ENCODE results near the gene KCNK2. TPM values are rescaled to one million over a fixed set of nuclear protein-coding genes. Genes with fewer than 3 reads are reported as not detected.

The KCNK2 gene
- total and polyA plus RNA-seq, 2 donors from 2014 or later = 1.4 TPM; not detected in 1

- H3K36me3 ChIP-seq (ENCODE audit: control insufficient read depth in 2 of 3, insufficient read depth in 3 of 3, low read length in 3 of 3) = no peaks in the 10 kb centered on the region
- no peak overlapping the region for H3K9ac ChIP-seq (ENCODE audit: low read length in 3 of 3)
- H3K27ac ChIP-seq (ENCODE audit: low read depth in 2 of 2, low read length in 2 of 2) = no peak overlapping the region
- H3K27me3 ChIP-seq (ENCODE audit: control insufficient read depth, insufficient read depth, low read length) = no peaks in the 10 kb centered on the region
- H3K4me3 ChIP-seq (ENCODE audit: low read length in 3 of 3) = no peak overlapping the region
- DNase-seq = no peak
- no peaks in the 10 kb centered on the region for H3K9me3 ChIP-seq (ENCODE audit: control insufficient read depth in 2 of 3, insufficient read depth in 1 of 3, low read length in 3 of 3)
- TF ChIP-seq, protein P1, sequence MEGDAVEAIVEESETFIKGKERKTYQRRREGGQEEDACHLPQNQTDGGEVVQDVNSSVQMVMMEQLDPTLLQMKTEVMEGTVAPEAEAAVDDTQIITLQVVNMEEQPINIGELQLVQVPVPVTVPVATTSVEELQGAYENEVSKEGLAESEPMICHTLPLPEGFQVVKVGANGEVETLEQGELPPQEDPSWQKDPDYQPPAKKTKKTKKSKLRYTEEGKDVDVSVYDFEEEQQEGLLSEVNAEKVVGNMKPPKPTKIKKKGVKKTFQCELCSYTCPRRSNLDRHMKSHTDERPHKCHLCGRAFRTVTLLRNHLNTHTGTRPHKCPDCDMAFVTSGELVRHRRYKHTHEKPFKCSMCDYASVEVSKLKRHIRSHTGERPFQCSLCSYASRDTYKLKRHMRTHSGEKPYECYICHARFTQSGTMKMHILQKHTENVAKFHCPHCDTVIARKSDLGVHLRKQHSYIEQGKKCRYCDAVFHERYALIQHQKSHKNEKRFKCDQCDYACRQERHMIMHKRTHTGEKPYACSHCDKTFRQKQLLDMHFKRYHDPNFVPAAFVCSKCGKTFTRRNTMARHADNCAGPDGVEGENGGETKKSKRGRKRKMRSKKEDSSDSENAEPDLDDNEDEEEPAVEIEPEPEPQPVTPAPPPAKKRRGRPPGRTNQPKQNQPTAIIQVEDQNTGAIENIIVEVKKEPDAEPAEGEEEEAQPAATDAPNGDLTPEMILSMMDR (IDR thresholded peaks at IDR 0.05; ENCODE audit: borderline replicate concordance, extremely low read depth, insufficient read depth) = no peak
- H3K4me1 ChIP-seq (ENCODE audit: control insufficient read depth in 2 of 3, insufficient read depth in 2 of 3, low read depth in 1 of 3, low read length in 3 of 3) = no peaks in the 10 kb centered on the region
- intact Hi-C loops (cut with DNase I) = no loop called here
- FAIRE-seq = no peak
These were observed 39.1 kb upstream of the KCNK2 start for GRCh38 chr1:215043401-215043800.

DNA sequence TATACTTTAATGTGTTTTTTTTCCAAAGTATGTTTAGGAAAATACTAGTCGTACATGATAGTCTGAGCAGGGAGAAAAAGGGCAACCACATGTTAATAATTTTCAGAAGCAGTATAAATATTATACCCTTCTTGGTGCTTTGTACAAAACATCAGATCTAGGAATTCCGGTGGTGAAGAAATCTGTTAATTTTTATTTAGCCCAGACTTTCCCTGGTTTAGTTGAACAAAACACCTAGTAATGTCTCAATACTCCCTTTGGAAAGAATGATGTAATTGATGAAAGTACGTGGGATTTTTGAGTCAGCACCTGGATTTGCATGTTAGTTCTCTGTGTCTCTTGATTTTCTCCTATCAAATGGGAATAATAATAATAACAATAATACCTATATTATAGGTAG lies 38.4 kb upstream of the KCNK2 start:
- H3K27me3 ChIP-seq (ENCODE audit: control insufficient read depth, insufficient read depth, low read length) = no peaks in the 10 kb centered on the region
- H3K27ac ChIP-seq (ENCODE audit: low read depth in 2 of 2, low read length in 2 of 2) = no peak overlapping the region
- no peak overlapping the region for H3K4me3 ChIP-seq (ENCODE audit: low read length in 3 of 3)
- intact Hi-C loops (cut with DNase I) = no loop called here
- no peaks in the 10 kb centered on the region for H3K4me1 ChIP-seq (ENCODE audit: control insufficient read depth in 2 of 3, insufficient read depth in 2 of 3, low read depth in 1 of 3, low read length in 3 of 3)
- FAIRE-seq (peak; percentile 32), DNase-seq (no peak)
- no peaks in the 10 kb centered on the region for H3K9me3 ChIP-seq (ENCODE audit: control insufficient read depth in 2 of 3, insufficient read depth in 1 of 3, low read length in 3 of 3)
- no peak overlapping the region for H3K9ac ChIP-seq (ENCODE audit: low read length in 3 of 3)
- no peaks in the 10 kb centered on the region for H3K36me3 ChIP-seq (ENCODE audit: control insufficient read depth in 2 of 3, insufficient read depth in 3 of 3, low read length in 3 of 3)
- TF ChIP-seq, protein P1 (IDR thresholded peaks at IDR 0.05; ENCODE audit: borderline replicate concordance, extremely low read depth, insufficient read depth) = no peak

- Histone ChIP-seq H3K27ac (ENCODE audit: low read depth in 2 of 2, low read length in 2 of 2) (no peak overlapping the region), H3K9me3 (ENCODE audit: control insufficient read depth in 2 of 3, insufficient read depth in 1 of 3, low read length in 3 of 3) (no peaks in the 10 kb centered on the region), H3K27me3 (ENCODE audit: control insufficient read depth, insufficient read depth, low read length) (no peaks in the 10 kb centered on the region), H3K4me1 (ENCODE audit: control insufficient read depth in 2 of 3, insufficient read depth in 2 of 3, low read depth in 1 of 3, low read length in 3 of 3) (no peaks in the 10 kb centered on the region), H3K36me3 (ENCODE audit: control insufficient read depth in 2 of 3, insufficient read depth in 3 of 3, low read length in 3 of 3) (no peaks in the 10 kb centered on the region), H3K9ac (ENCODE audit: low read length in 3 of 3) (no peak overlapping the region), H3K4me3 (ENCODE audit: low read length in 3 of 3) (no peak overlapping the region)
- TF ChIP-seq, protein P1 (IDR thresholded peaks at IDR 0.05; ENCODE audit: borderline replicate concordance, extremely low read depth, insufficient read depth) = no peak
- intact Hi-C loops (cut with DNase I) = no loop called here
- FAIRE-seq (no peak), DNase-seq (no peak)
These were observed 36.7 kb upstream of the KCNK2 start for GRCh38 chr1:215045698-215046308.

Measured in kidney (tissue), 14 donors.